ENCODE results near the gene LMBR1. TPM values are rescaled to one million over a fixed set of nuclear protein-coding genes. Genes with fewer than 3 reads are reported as not detected.

Gene LMBR1
- total and polyA plus RNA-seq, 2 of the 13 experiments (the other 11 are each of a cell fraction or from before 2014, with no cell fraction given) = 20.9 to 39.6 TPM

GRCh38 chr7:156666368-156667109, 226.4 kb downstream of the LMBR1 start (continued):
- TF ChIP-seq DMTF1 (CRISPR knock-in tag; IDR thresholded peaks at IDR 0.05) (no peak), SOX6 (IDR thresholded peaks at IDR 0.05) (no peak), SOX6 (CRISPR knock-in tag; IDR thresholded peaks at IDR 0.05) (peak; percentile 67), ZNF331 (CRISPR knock-in tag; IDR thresholded peaks at IDR 0.05) (0 out of 2 replicates have a peak, but pooled peaks have one; percentile 43), ZBTB7A (CRISPR knock-in tag; IDR thresholded peaks at IDR 0.05) (no peak), ONECUT2 (CRISPR knock-in tag; IDR thresholded peaks at IDR 0.05) (peak; percentile 16; the same call in 1 of the 2 replicates), DRAP1 (CRISPR knock-in tag; IDR thresholded peaks at IDR 0.05) (no peak), NFE2L2 (IDR thresholded peaks at IDR 0.05; ENCODE audit: low read length) (no peak), ATRX (CRISPR knock-in tag; IDR thresholded peaks at IDR 0.05; ENCODE audit: borderline replicate concordance) (no peak), ESRRA (CRISPR knock-in tag; IDR thresholded peaks at IDR 0.05; ENCODE audit: low read depth) (no peak), PHF5A (CRISPR knock-in tag; IDR thresholded peaks at IDR 0.05; ENCODE audit: low read depth, unreplicated experiment) (peak; percentile 44), ZNF180 (CRISPR knock-in tag; IDR thresholded peaks at IDR 0.05; ENCODE audit: borderline replicate concordance, low read depth) (no peak), ZNF431 (CRISPR knock-in tag; IDR thresholded peaks at IDR 0.05; ENCODE audit: borderline replicate concordance, low read depth) (no peak), GMEB2 (CRISPR knock-in tag; IDR thresholded peaks at IDR 0.05; ENCODE audit: low read depth) (no peak), MLX (CRISPR knock-in tag; IDR thresholded peaks at IDR 0.05) (0 out of 2 replicates have a peak, but pooled peaks have one; percentile 21), NFATC3 (CRISPR knock-in tag; IDR thresholded peaks at IDR 0.05) (no peak), TFDP1 (CRISPR knock-in tag; IDR thresholded peaks at IDR 0.05; ENCODE audit: borderline replicate concordance) (no peak), ZNF788 (CRISPR knock-in tag; IDR thresholded peaks at IDR 0.05; ENCODE audit: borderline replicate concordance) (no peak), HINFP (CRISPR knock-in tag; IDR thresholded peaks at IDR 0.05; ENCODE audit: low read depth) (no peak), TEAD3 (CRISPR knock-in tag; optimal IDR thresholded peaks at IDR 0.05; ENCODE audit: borderline replicate concordance) (peak; percentile 37), YEATS2 (CRISPR knock-in tag; IDR thresholded peaks at IDR 0.05; ENCODE audit: borderline replicate concordance) (peak; percentile 48; the same call in 1 of the 2 replicates), MYNN (CRISPR knock-in tag; IDR thresholded peaks at IDR 0.05; ENCODE audit: low read depth) (no peak)

Data from HepG2 (cell line).